Measurements from ENCODE around the gene TRAP1.

Gene TRAP1

GRCh38 chr16:3712861-3713372 lies 4.4 kb downstream of the TRAP1 start:
- no peak for DNase-seq

- DNase-seq, result no peak
Observed at GRCh38 chr16:3706253-3707012, 10.9 kb downstream of the TRAP1 start.

- no peak for DNase-seq
Observed at GRCh38 chr16:3702082-3702481, 15.2 kb downstream of the TRAP1 start.

- DNase-seq, result no peak
Observed at GRCh38 chr16:3701531-3701930, 15.8 kb downstream of the TRAP1 start.

GRCh38 chr16:3698941-3699340 lies 18.4 kb downstream of the TRAP1 start:
- DNase-seq, result no peak

GRCh38 chr16:3696425-3697218 lies 20.7 kb downstream of the TRAP1 start:
- no peak for DNase-seq

- no peak for DNase-seq
Observed at GRCh38 chr16:3695610-3696369, 21.5 kb downstream of the TRAP1 start.

- DNase-seq, result no peak
Observed at GRCh38 chr16:3694051-3694450, 23.3 kb downstream of the TRAP1 start.

GRCh38 chr16:3691761-3692160 lies 25.6 kb downstream of the TRAP1 start:
- DNase-seq, result no peak

- DNase-seq, result no peak
Observed at GRCh38 chr16:3690980-3691720, 26.2 kb downstream of the TRAP1 start.

- peak; percentile 87 for DNase-seq
Observed at GRCh38 chr16:3690470-3690928, 26.8 kb downstream of the TRAP1 start.

GRCh38 chr16:3689731-3690130 lies 27.6 kb downstream of the TRAP1 start:
- no peak for DNase-seq

GRCh38 chr16:3687792-3688191 lies 29.5 kb downstream of the TRAP1 start:
- DNase-seq, result no peak

- no peak for DNase-seq
Observed at GRCh38 chr16:3687021-3687420, 30.3 kb downstream of the TRAP1 start.

- no peak for DNase-seq
Observed at GRCh38 chr16:3681206-3681605, 36.1 kb downstream of the TRAP1 start.

- no peak for DNase-seq
Observed at GRCh38 chr16:3677994-3678393, 39.3 kb downstream of the TRAP1 start.

GRCh38 chr16:3675601-3676130 lies 41.7 kb downstream of the TRAP1 start:
- no peak for DNase-seq

- DNase-seq, result no peak
Observed at GRCh38 chr16:3674513-3675295, 42.6 kb downstream of the TRAP1 start.

- DNase-seq, result no peak
Observed at GRCh38 chr16:3673676-3674377, 43.5 kb downstream of the TRAP1 start.

- DNase-seq, result no peak
Observed at GRCh38 chr16:3673201-3673600, 44.1 kb downstream of the TRAP1 start.

- no peak for DNase-seq
Observed at GRCh38 chr16:3672571-3673041, 44.7 kb downstream of the TRAP1 start.

Data from CD4-positive, alpha-beta T cell treated with Interleukin-21 for 1 hour (primary cell).